Kidney capillary endothelial cell (primary cell): Measurements from ENCODE around the gene ZCCHC4.
A peak's percentile ranks its signal among the peaks of the same experiment; 100 is the strongest.
"Not testable (repeated sequence)": the region's sequence is repeated elsewhere in the genome, so short reads cannot be mapped to it uniquely, and the experiment has no call there.

Experiments used
- DNase-seq: peaks from one replicate; pipeline ENCODE4 v3.0.0-alpha.2; 2018; ENCODE audit warnings: low spot score

ZCCHC4 gene

DNA sequence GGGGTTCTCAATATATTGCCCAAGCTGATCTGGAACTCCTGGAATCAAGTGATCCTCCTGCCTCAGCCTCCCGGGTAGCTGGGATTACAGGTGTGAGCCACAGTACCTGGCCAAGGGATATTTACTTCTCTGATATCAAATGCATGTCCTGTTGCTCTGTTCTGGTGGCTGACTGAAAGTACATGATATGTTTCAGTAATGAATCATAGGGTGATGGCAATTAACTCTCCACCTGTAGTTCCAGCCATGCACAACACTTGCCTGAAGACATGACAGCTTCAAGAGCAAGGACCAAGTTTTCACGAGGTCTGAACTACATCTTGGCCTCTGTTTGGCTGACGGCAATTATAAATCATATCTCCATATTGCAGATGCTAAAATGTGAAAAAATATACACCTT lies 9.1 kb downstream of the ZCCHC4 start:
- DNase-seq, result no peak

DNA sequence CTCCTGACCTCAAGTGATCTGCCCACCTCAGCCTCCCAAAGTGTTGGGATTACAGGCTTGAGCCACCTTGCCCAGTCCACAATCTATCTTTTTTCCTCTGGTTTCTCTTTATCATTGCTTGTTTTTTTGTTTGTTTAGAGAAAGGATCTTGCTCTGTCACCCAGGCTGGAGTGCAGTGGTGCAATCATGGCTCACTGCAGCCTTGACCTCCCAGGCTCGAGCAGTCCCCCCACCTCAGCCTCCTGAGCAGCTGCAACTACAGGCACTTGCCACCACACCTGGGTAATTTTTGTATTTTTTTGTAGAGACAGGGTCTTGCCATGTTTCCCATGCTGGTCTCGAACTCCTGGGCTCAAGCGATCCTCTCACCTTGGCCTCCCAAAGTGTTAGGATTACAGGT lies 15.9 kb downstream of the ZCCHC4 start:
- not testable (repeated sequence) for DNase-seq

GRCh38 chr4:25330335-25330734 lies 17.8 kb downstream of the ZCCHC4 start:
- DNase-seq, result no peak

- no peak for DNase-seq
Observed at GRCh38 chr4:25330905-25331808, 18.6 kb downstream of the ZCCHC4 start.

GRCh38 chr4:25343671-25344070 lies 31.1 kb downstream of the ZCCHC4 start:
- no peak for DNase-seq

GRCh38 chr4:25345744-25346143 lies 33.2 kb downstream of the ZCCHC4 start:
- DNase-seq, result no peak

DNA sequence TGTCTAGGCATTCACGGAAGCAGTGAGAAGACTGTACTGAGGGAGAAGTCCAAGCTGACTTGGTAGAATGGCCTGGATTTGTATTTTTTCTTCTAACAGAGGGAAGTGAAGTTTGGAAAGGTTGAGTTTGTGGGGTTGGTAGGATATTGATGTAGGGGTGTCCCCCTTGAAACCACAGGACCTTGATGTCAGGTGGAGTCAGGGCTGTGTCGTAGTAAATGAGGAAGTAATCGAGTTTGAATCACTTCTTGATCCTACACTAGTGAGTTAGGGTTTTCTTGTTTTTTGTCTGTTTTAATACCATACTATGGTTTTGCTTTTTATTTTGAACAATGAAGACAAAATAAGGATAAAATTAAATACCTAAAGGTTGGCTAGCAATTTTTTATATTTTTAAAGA lies 34.3 kb downstream of the ZCCHC4 start:
- DNase-seq, result no peak

- DNase-seq, result no peak
Observed at GRCh38 chr4:25347473-25347872, 34.9 kb downstream of the ZCCHC4 start.

GRCh38 chr4:25347971-25348370 lies 35.4 kb downstream of the ZCCHC4 start:
- no peak for DNase-seq

- no peak for DNase-seq
Observed at GRCh38 chr4:25350561-25350960, 38.0 kb downstream of the ZCCHC4 start.

DNA sequence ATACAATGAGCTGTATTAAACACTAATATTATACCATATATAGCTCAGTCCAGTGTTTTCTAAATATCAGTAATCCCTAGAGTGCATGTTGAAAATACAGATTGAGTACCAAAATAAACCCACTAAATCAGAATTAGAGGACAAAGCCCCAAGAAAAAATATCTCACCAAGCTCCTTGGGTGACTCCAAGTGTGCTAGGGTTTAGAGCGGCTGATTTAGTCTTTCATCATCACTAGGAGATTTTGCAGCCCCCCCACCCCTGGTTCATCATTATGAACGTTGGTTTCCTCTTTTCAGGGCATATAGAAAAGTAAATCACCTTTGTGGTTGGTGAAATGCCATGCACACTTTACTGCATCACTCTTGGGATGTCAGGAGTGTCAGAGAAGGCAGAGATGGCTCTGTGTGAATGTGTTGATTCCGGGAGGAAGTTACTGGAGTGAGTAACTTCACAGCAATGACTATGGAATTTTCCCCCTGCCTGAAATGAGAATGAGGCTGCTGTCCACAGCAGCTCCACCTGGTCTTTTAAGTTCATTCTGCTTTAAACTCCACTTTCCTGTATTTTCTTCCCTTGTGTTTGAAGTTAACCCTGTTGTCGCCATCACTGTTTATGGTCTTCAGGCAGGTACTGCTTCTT lies 39.3 kb downstream of the ZCCHC4 start:
- peak; percentile 42 for DNase-seq

DNA sequence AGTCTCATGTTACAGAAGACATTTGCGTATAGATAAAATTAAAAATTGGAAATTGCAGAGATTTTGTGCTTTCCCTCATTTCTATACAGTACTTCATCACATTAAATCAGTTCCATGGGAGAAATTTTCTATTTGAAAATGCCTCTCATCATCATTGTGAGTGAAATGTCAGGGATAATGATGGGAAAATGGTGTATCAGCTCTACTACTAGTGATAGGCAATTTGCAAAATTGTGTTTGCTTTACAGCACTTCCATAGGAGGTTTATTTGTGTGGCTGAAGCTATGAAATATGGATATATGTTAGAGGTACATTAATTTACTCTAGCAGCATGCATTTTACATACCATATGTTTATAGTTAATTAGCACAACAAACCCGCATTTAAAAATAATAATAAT lies 43.5 kb downstream of the ZCCHC4 start:
- no peak for DNase-seq

DNA sequence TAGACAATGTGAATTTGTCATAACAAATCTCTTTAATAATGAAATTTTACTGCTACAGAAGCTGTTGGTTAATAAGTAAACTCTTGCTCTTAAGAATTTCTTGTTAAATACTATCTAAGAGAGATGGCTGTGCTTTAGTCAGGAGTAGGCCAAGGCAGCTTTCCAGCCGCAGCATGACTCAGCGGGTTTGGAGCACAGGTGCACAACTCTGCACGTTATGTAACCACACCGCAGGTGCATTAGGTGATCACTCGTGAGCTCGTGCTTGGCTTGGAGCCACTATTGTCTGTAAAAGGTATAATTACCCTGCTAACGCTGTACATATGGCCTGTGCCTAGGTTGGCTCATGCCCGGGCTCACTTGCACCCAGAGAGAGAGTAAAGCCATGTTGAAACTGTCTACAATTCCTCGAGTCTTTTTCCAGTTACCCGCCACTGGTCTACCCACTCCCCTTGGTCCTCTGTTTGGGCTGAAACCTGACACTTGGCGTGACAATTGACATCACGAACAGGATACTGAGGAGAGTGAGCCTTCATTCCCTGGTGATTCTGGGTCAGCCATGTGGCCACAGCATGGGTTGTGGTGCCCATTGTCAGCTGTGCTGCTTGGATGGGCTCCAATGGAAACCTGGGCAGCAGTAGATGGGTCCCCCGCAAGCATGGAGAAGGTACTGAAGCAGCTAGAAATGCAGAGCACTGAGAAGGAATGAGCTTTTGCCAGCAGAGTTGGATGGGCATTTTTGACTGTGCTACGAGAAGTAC lies 46.1 kb downstream of the ZCCHC4 start:
- DNase-seq, result no peak

DNA sequence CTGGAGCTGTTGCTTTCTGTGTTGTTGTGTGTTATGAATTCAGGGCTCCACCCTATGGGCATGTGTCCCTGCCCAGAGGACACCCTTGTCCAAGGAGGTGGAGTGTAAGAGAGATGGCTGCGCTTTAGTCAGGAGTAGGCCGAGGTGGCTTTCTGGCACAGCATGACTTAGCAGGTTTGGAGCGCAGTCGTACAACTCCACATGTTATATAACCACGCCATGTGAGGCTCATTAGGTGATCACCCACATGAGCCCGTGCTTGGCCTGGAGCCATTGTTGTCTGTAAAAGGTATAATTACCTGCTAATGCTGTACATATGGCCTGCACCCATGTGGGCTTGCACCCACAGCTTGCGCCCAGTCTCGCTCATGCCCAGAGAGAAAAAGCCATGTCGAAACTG lies 48.7 kb downstream of the ZCCHC4 start:
- DNase-seq, result no peak

- DNase-seq, result peak; percentile 61
Observed at GRCh38 chr4:25367004-25367621, 54.5 kb downstream of the ZCCHC4 start.

- no peak for DNase-seq
Observed at GRCh38 chr4:25367877-25368276, 55.3 kb downstream of the ZCCHC4 start.

DNA sequence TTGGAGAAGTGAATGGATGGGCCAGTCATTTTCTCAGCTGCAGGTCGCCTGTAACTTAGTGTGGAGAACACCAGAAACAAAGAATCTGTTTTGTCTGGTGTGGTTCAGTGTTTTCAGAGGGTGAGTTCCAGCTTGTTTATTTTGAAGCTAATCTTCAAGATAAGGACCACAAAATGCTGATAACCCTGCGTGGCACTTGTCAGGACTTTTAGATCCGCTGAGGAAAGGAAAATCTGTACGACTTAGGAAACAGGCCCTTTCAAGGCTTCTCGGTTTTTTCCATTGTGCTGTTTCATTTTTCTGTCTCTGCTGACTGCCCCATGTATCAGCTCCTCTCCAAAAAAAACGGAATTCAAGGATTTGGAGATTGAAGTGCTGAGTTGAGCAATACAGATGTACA lies 55.7 kb downstream of the ZCCHC4 start:
- no peak for DNase-seq

GRCh38 chr4:25370242-25370641 lies 57.7 kb downstream of the ZCCHC4 start:
- no peak for DNase-seq

GRCh38 chr4:25372549-25372948 lies 60.0 kb downstream of the ZCCHC4 start:
- not testable (repeated sequence) for DNase-seq

- peak; percentile 78 for DNase-seq
Observed at GRCh38 chr4:25376754-25377571, 64.4 kb downstream of the ZCCHC4 start, which contains the start of gene ANAPC4. TSS of gene ANAPC4 (plus strand) at chr4:25377263. CDS start at chr4:25377428, 165 bp downstream.
